Naive thymus-derived CD8-positive, alpha-beta T cell (primary cell): ENCODE measurements around the gene DLG2. TPM values are rescaled to one million over a fixed set of nuclear protein-coding genes. Genes with fewer than 3 reads are reported as not detected.

Source experiments
- ATAC-seq, 2 donors: fragments of 150-1000 bp; cut with Tn5 transposase in 1 of 2; sonication (Bioruptor Pico), chemical (Tn5 transposase) in 1 of 2; 1 replicate in 1 of 2; 2 replicates in 1 of 2; pipeline ENCODE4 v1.10.0; 2021; ENCODE audit warnings: mild to moderate bottlenecking in 2 of 2, moderate library complexity in 2 of 2
- POLR2A ChIA-PET: fragments of 350-600 bp; sonication (Branson Sonifier 250); formaldehyde crosslinking; loops from one replicate; lab custom pipeline; 2021; ENCODE audit warnings: antibody characterized with exemption; lab: Charles Lee
- DNase-seq, 10 donors: peaks; one replicate each; pipeline versions ENCODE4 v3.0.0 to v3.0.0-alpha.2; 2020 to 2022
- H3K27ac Mint-ChIP-seq, 10 donors: one replicate each; pipeline ENCODE4 v1.8.0; 2020 to 2022; ENCODE audit warnings: mild to moderate bottlenecking in 10 of 10, mixed read lengths in 10 of 10, moderate library complexity in 4 of 10, inconsistent platforms in 1 of 10
- H3K27me3 Mint-ChIP-seq, 5 donors: one replicate each; pipeline ENCODE4 v1.8.0; 2021 to 2022; ENCODE audit warnings: mixed read lengths in 5 of 5
- H3K36me3 Mint-ChIP-seq, 3 donors: one replicate each; pipeline ENCODE4 v1.8.0; 2020 to 2022; ENCODE audit warnings: mixed read lengths in 3 of 3, mild to moderate bottlenecking in 2 of 3, inconsistent platforms in 1 of 3
- H3K4me1 Mint-ChIP-seq, 4 donors: one replicate each; pipeline ENCODE4 v1.8.0; 2021 to 2022; ENCODE audit warnings: mixed read lengths in 4 of 4
- H3K4me3 Mint-ChIP-seq, 10 donors: one replicate each; pipeline ENCODE4 v1.8.0; 2020 to 2022; ENCODE audit warnings: mild to moderate bottlenecking in 10 of 10, mixed read lengths in 10 of 10, moderate library complexity in 6 of 10, inconsistent platforms in 1 of 10
- H3K9me3 Mint-ChIP-seq, 9 donors: one replicate each; pipeline ENCODE4 v1.8.0; 2020 to 2022; ENCODE audit warnings: mixed read lengths in 9 of 9, mild to moderate bottlenecking in 3 of 9, inconsistent platforms in 1 of 9, moderate library complexity in 1 of 9
- polyA plus RNA-seq, 3 donors: library from polyadenylated mRNA; unstranded; fragments of 300-500 nt; fragmentation: Illumina TruSeq; gene quantifications; one replicate each; pipeline ENCODE4 v1.2.3, GENCODE V29; 2021
- total RNA-seq, 8 experiments: library from RNA in 2 of 8; stranded (reverse) in 2 of 8; gene quantifications; one replicate each; pipeline ENCODE4 v1.2.3 and lab custom pipeline; 2021 to 2026

The DLG2 gene
- total and polyA plus RNA-seq, 5 experiments from 2014 or later: 0.86 to 6.2 (median 2.5) TPM

GRCh38 chr11:84157639-84158038 lies 1469.5 kb downstream of the DLG2 start:
- Mint-ChIP-seq H3K27me3 (no peaks in the 10 kb centered on the region), H3K36me3 (peaks cover 0 to 14% (median 0%) of the 10 kb centered on the region in 3 donors), H3K4me3 (no peak overlapping the region), H3K4me1 (no peaks in the 10 kb centered on the region), H3K27ac (no peak overlapping the region), H3K9me3 (peaks cover 10 to 64% (median 30%) of the 10 kb centered on the region in 9 donors)
- ATAC-seq (no peak), DNase-seq (no peak)
- POLR2A ChIA-PET: no interaction called here

- ATAC-seq: no peak
- peaks cover 0 to 9% (median 0%) of the 10 kb centered on the region in 3 donors for H3K36me3 Mint-ChIP-seq
- no peaks in the 10 kb centered on the region for H3K4me1 Mint-ChIP-seq
- POLR2A ChIA-PET: no interaction called here
- no peak overlapping the region for H3K27ac Mint-ChIP-seq
- H3K27me3 Mint-ChIP-seq: no peaks in the 10 kb centered on the region
- H3K9me3 Mint-ChIP-seq: peaks cover 12 to 48% (median 22%) of the 10 kb centered on the region in 9 donors
- no peak overlapping the region for H3K4me3 Mint-ChIP-seq
- DNase-seq: no peak
Measured at GRCh38 chr11:84146826-84147225, 1480.3 kb downstream of the DLG2 start.

GRCh38 chr11:84145616-84146185 lies 1481.4 kb downstream of the DLG2 start:
- H3K27ac Mint-ChIP-seq: no peak overlapping the region
- no peak overlapping the region for H3K4me3 Mint-ChIP-seq
- H3K36me3 Mint-ChIP-seq: peaks cover 0 to under 1% (median 0%) of the 10 kb centered on the region in 3 donors
- peaks cover 10 to 38% (median 20%) of the 10 kb centered on the region in 9 donors for H3K9me3 Mint-ChIP-seq
- POLR2A ChIA-PET: no interaction called here
- H3K4me1 Mint-ChIP-seq: no peaks in the 10 kb centered on the region
- no peak for ATAC-seq
- no peak for DNase-seq
- H3K27me3 Mint-ChIP-seq: no peaks in the 10 kb centered on the region

GRCh38 chr11:84144531-84144930 lies 1482.6 kb downstream of the DLG2 start:
- H3K27me3 Mint-ChIP-seq: no peaks in the 10 kb centered on the region
- H3K4me3 Mint-ChIP-seq: no peak overlapping the region
- H3K36me3 Mint-ChIP-seq: no peaks in the 10 kb centered on the region
- no peak overlapping the region for H3K27ac Mint-ChIP-seq
- no peak for ATAC-seq
- POLR2A ChIA-PET: no interaction called here
- H3K4me1 Mint-ChIP-seq: no peaks in the 10 kb centered on the region
- peaks cover 7 to 38% (median 21%) of the 10 kb centered on the region in 9 donors for H3K9me3 Mint-ChIP-seq
- no peak for DNase-seq

GRCh38 chr11:84142411-84142810 lies 1484.7 kb downstream of the DLG2 start:
- POLR2A ChIA-PET: no interaction called here
- no peak for ATAC-seq

GRCh38 chr11:84140386-84141169 lies 1486.6 kb downstream of the DLG2 start:
- H3K36me3 Mint-ChIP-seq: no peaks in the 10 kb centered on the region
- no peak overlapping the region for H3K4me3 Mint-ChIP-seq
- no peak for DNase-seq
- H3K27ac Mint-ChIP-seq: no peak overlapping the region
- no peak for ATAC-seq
- POLR2A ChIA-PET: no interaction called here
- peaks cover 4 to 29% (median 15%) of the 10 kb centered on the region in 9 donors for H3K9me3 Mint-ChIP-seq
- peaks cover 0 to 2% (median 0%) of the 10 kb centered on the region in 5 donors for H3K27me3 Mint-ChIP-seq
- H3K4me1 Mint-ChIP-seq: no peaks in the 10 kb centered on the region

More at GRCh38 chr11:84142411-84142810, 1484.7 kb downstream of the DLG2 start:
- H3K4me3 Mint-ChIP-seq: no peak overlapping the region
- H3K4me1 Mint-ChIP-seq: no peaks in the 10 kb centered on the region
- H3K9me3 Mint-ChIP-seq: peaks cover 4 to 25% (median 13%) of the 10 kb centered on the region in 9 donors
- no peak overlapping the region for H3K27ac Mint-ChIP-seq
- no peak for DNase-seq
- H3K36me3 Mint-ChIP-seq: no peaks in the 10 kb centered on the region
- H3K27me3 Mint-ChIP-seq: no peaks in the 10 kb centered on the region

- POLR2A ChIA-PET: no interaction called here
- Mint-ChIP-seq H3K27me3 (peaks cover 0 to 2% (median 0%) of the 10 kb centered on the region in 5 donors), H3K4me1 (no peaks in the 10 kb centered on the region), H3K4me3 (no peak overlapping the region), H3K36me3 (no peaks in the 10 kb centered on the region), H3K9me3 (peaks cover 2 to 25% (median 13%) of the 10 kb centered on the region in 9 donors), H3K27ac (no peak overlapping the region)
- DNase-seq (no peak), ATAC-seq (no peak)
Measured at GRCh38 chr11:84137960-84138359, 1489.2 kb downstream of the DLG2 start.

- H3K4me1 Mint-ChIP-seq: no peaks in the 10 kb centered on the region
Measured at GRCh38 chr11:84137505-84137904, 1489.6 kb downstream of the DLG2 start.

GRCh38 chr11:84136926-84137325 lies 1490.2 kb downstream of the DLG2 start:
- Mint-ChIP-seq H3K9me3 (peaks cover 2 to 25% (median 11%) of the 10 kb centered on the region in 9 donors), H3K4me3 (no peak overlapping the region), H3K27me3 (peaks cover 0 to 2% (median 0%) of the 10 kb centered on the region in 5 donors), H3K36me3 (no peaks in the 10 kb centered on the region), H3K4me1 (no peaks in the 10 kb centered on the region), H3K27ac (no peak overlapping the region)
- no peak for DNase-seq
- POLR2A ChIA-PET: no interaction called here
- no peak for ATAC-seq

More at GRCh38 chr11:84137505-84137904, 1489.6 kb downstream of the DLG2 start:
- Mint-ChIP-seq H3K36me3 (no peaks in the 10 kb centered on the region), H3K27me3 (peaks cover 0 to 2% (median 0%) of the 10 kb centered on the region in 5 donors), H3K4me3 (no peak overlapping the region), H3K27ac (no peak overlapping the region), H3K9me3 (peaks cover 2 to 25% (median 11%) of the 10 kb centered on the region in 9 donors)
- no peak for DNase-seq
- POLR2A ChIA-PET: no interaction called here
- no peak for ATAC-seq

GRCh38 chr11:84130646-84131427 lies 1496.3 kb downstream of the DLG2 start:
- Mint-ChIP-seq H3K27me3 (peaks cover 0 to 2% (median 0%) of the 10 kb centered on the region in 5 donors), H3K9me3 (peaks cover 5 to 34% (median 17%) of the 10 kb centered on the region in 9 donors), H3K4me1 (no peaks in the 10 kb centered on the region), H3K36me3 (no peaks in the 10 kb centered on the region), H3K27ac (no peak overlapping the region), H3K4me3 (no peak overlapping the region)
- ATAC-seq (no peak), DNase-seq (no peak)
- POLR2A ChIA-PET: no interaction called here

GRCh38 chr11:84129961-84130576 lies 1497.1 kb downstream of the DLG2 start:
- DNase-seq (no peak), ATAC-seq (no peak)

GRCh38 chr11:84128840-84129239 lies 1498.3 kb downstream of the DLG2 start:
- POLR2A ChIA-PET: no interaction called here
- Mint-ChIP-seq H3K4me1 (no peaks in the 10 kb centered on the region), H3K27me3 (no peaks in the 10 kb centered on the region), H3K4me3 (no peak overlapping the region), H3K36me3 (no peaks in the 10 kb centered on the region), H3K9me3 (peaks cover 5 to 35% (median 16%) of the 10 kb centered on the region in 9 donors), H3K27ac (no peak overlapping the region)
- DNase-seq: no peak
- ATAC-seq: no peak

More at GRCh38 chr11:84129961-84130576, 1497.1 kb downstream of the DLG2 start:
- H3K4me1 Mint-ChIP-seq: no peaks in the 10 kb centered on the region
- POLR2A ChIA-PET: no interaction called here
- no peaks in the 10 kb centered on the region for H3K27me3 Mint-ChIP-seq
- H3K4me3 Mint-ChIP-seq: no peak overlapping the region
- H3K27ac Mint-ChIP-seq: no peak overlapping the region
- H3K36me3 Mint-ChIP-seq: no peaks in the 10 kb centered on the region
- H3K9me3 Mint-ChIP-seq: peaks cover 5 to 27% (median 16%) of the 10 kb centered on the region in 9 donors
